Measurements from ENCODE around the gene RACGAP1.
A peak's percentile ranks its signal among the peaks of the same experiment; 100 is the strongest.

Gene RACGAP1

DNA sequence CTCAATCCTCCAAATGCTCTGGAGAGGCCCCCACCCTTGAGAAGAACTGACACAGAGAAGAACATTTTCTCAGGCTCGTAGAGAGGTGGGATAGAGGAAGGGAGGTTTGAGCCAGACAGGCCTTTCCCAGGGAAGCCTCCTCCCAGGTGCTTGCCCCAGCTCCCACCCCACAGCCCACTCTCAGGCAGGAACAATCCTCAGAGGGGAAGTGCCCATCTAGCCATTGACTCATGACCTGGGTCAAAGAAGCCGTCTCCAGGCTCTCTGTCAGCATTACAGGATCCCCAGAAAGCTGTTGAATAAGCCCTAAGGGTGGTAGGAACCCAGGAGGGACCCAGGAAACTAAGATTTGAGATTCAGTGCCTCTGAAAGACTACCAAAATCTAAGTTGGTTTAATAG is 48.7 kb downstream of the RACGAP1 start:
- Mint-ChIP-seq H3K36me3 (no peaks in the 10 kb centered on the region), H3K4me1 (ENCODE audit: low read depth) (no peaks in the 10 kb centered on the region), H3K27ac (no peak overlapping the region), H3K27me3 (no peaks in the 10 kb centered on the region), H3K9me3 (ENCODE audit: low read depth) (no peaks in the 10 kb centered on the region), H3K4me3 (no peak overlapping the region)

DNA sequence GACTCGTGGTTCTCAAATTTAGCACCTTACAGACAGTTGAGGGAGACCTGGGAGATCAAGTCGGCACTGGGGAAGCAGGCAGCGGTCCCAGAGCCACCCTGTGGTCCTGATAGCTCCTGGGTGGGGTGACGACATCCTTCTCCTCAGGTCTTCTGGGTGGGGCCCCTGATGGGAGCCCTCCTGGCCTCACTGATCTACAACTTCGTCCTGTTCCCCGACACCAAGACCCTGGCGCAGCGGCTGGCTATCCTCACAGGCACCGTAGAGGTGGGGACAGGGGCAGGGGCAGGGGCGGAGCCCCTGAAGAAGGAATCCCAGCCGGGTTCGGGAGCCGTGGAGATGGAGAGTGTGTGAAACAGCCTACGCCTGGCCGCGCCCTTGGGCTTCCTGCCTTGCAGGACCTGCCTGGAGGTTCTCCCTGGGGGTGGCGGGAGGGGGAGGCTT is 50.0 kb downstream of the RACGAP1 start:
- Mint-ChIP-seq H3K27ac (no peak overlapping the region), H3K9me3 (ENCODE audit: low read depth) (no peaks in the 10 kb centered on the region), H3K4me1 (ENCODE audit: low read depth) (no peaks in the 10 kb centered on the region), H3K4me3 (no peak overlapping the region), H3K27me3 (no peaks in the 10 kb centered on the region), H3K36me3 (no peaks in the 10 kb centered on the region)

DNA sequence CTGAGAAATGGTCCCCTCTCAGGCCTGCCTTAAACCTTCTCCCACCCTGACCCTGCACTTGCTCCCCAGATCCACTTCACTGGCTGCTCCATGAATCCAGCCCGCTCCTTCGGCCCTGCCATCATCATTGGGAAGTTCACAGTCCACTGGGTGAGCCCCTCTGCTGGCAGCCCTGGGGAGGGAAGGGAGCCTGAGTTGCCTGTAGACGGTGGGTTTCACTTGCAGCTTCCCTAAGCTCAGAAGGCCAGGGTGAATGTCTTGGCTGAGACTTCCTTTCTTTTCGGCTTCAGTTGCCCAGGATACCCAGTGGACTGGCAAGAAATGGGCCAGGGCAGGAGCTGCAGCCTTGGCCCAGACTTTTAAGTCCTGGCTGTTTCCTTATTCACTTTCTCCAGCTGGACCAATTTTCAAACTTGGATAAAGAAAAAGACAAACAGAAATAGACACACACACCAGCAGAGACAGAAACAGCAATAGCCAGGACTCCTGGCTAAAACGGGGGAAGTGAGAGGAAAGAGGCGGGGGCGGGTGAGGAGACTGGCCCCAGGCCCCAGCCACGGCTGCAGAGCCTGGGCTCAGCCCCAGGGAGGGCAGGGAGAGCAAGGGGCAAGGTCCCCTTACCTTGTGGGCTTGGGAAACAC is 50.5 kb downstream of the RACGAP1 start:
- Mint-ChIP-seq H3K36me3 (no peaks in the 10 kb centered on the region), H3K4me1 (ENCODE audit: low read depth) (no peaks in the 10 kb centered on the region), H3K4me3 (no peak overlapping the region), H3K27ac (no peak overlapping the region), H3K9me3 (ENCODE audit: low read depth) (no peaks in the 10 kb centered on the region), H3K27me3 (no peaks in the 10 kb centered on the region)

DNA sequence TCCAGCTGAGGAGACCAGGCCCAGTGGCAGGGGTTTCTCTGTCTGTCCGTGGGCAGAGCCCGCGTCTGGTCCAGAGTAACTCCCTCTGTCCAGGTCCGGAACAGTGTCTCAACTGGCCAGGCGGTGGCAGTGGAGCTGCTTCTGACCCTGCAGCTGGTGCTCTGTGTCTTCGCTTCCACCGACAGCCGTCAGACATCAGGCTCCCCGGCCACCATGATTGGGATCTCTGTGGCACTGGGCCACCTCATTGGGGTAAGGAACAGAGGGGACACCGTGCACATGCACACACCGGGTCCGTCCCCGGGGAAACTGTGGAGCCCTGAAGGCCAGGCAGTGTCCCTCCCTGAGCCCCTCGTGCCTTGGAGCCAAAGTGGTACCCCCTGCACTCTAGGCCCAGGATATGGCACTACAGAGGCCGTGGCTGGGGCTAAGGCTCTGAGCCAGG is 51.0 kb downstream of the RACGAP1 start:
- no peaks in the 10 kb centered on the region for H3K27me3 Mint-ChIP-seq
- H3K4me3 Mint-ChIP-seq: no peak overlapping the region
- H3K36me3 Mint-ChIP-seq: no peaks in the 10 kb centered on the region
- H3K4me1 Mint-ChIP-seq (ENCODE audit: low read depth): no peaks in the 10 kb centered on the region
- H3K9me3 Mint-ChIP-seq (ENCODE audit: low read depth): no peaks in the 10 kb centered on the region
- no peak overlapping the region for H3K27ac Mint-ChIP-seq

DNA sequence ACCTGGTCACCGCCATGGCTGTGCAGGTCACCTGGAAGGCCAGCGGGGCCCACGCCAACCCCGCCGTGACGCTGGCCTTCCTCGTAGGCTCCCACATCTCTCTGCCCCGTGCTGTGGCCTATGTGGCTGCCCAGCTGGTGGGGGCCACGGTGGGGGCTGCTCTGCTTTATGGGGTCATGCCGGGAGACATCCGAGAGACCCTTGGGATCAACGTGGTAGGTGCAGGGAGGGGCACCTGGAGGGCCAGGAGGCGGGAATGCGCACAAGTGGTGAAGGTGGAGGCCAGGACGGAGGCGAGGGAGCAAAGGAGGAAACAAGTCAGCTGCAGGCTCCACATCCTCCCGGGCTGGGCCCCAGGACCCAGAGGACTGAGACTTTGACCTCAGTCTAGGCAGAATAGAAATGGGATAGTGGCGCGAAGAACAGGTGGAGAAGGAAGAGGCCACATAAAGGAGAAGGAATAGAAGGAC is 51.9 kb downstream of the RACGAP1 start:
- Mint-ChIP-seq H3K4me3 (no peak overlapping the region), H3K27me3 (peaks cover 2% of the 10 kb centered on the region), H3K4me1 (ENCODE audit: low read depth) (no peaks in the 10 kb centered on the region), H3K36me3 (no peaks in the 10 kb centered on the region), H3K27ac (no peak overlapping the region), H3K9me3 (ENCODE audit: low read depth) (no peaks in the 10 kb centered on the region)

DNA sequence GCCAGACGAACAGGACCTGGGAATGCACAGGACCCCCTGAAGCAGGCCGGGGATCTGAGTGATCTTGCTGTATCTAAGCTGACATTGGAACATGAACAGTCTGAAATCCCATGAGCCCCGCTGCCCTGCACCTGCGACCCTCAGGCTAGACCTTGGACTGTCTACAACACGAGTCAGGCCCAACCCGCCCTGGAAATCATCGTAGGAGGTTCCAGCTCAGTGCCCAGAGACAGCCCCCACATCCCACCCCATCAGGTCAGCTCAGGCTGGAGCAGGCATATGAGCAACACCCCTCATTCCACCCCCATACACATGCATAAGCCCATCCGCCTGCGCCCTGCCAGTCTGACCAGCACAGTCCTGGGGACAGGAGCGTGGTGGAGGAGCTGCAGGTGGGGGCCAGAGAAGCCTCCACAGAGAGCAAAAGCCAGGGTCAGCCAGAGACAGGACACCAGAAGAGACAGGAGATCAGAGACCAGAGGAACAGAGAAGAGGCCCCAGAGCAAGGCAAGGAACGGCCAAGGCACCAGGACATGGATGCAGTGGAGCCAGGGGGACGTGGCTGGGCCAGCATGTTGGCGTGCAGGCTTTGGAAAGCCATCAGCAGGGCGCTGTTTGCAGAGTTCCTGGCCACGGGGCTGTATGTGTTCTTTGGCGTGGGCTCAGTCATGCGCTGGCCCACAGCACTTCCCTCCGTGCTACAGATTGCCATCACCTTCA is 52.5 kb downstream of the RACGAP1 start, which contains the start of gene AQP6:
TSS of gene AQP6 (plus strand) at position 307 of the 720 bp plus-strand sequence. CDS start at position 534, 227 bp downstream.
- Mint-ChIP-seq H3K36me3 (no peaks in the 10 kb centered on the region), H3K4me1 (ENCODE audit: low read depth) (no peaks in the 10 kb centered on the region), H3K27me3 (peaks cover 2% of the 10 kb centered on the region), H3K9me3 (ENCODE audit: low read depth) (no peaks in the 10 kb centered on the region), H3K4me3 (no peak within 1 kb of the TSS), H3K27ac (no peak within 1 kb of the TSS)

DNA sequence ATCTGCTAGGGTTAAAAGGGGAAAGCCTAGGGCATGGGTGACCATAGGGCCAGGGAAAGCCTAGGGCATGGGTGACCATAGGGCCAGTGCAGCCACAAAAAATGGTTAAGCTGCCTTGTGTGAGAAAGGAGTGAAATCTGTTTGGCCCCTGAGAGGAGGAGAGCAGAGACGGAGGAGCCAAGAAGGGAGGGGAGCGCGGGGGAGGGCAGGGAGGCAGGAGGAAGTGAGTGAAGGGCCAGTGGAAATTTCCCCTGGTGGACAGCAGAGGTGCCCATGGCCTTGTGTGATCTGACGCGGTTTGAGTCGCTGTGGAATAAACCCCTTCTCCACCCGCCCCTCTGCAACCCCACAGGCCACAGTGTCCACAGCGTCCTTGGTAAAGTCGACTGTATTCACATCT is 53.2 kb downstream of the RACGAP1 start:
- Mint-ChIP-seq H3K9me3 (ENCODE audit: low read depth) (no peaks in the 10 kb centered on the region), H3K36me3 (no peaks in the 10 kb centered on the region), H3K4me1 (ENCODE audit: low read depth) (no peaks in the 10 kb centered on the region), H3K27me3 (peaks cover 2% of the 10 kb centered on the region), H3K4me3 (no peak overlapping the region), H3K27ac (no peak overlapping the region)

DNA sequence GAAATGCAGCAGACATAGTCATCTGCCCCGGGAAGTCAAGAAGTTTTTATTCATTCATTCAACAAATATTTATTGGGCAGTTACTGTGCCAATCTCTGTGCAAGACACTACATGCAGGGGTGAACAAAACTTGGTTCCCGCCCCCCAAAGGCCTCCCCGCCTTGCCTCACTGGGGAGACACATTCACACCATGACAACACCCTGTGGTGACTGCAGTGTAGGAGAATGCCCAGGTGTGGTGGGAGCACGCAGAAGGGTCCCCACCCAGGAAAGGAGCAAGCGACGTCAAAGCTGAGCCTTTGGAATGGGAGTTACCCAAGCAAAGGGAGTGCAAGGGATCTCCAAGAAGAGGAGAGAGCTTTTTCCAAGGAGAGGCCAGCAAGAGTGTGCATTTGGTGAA is 54.2 kb downstream of the RACGAP1 start:
- H3K4me3 Mint-ChIP-seq: no peak overlapping the region
- peaks cover 1% of the 10 kb centered on the region for H3K4me1 Mint-ChIP-seq (ENCODE audit: low read depth)

DNA sequence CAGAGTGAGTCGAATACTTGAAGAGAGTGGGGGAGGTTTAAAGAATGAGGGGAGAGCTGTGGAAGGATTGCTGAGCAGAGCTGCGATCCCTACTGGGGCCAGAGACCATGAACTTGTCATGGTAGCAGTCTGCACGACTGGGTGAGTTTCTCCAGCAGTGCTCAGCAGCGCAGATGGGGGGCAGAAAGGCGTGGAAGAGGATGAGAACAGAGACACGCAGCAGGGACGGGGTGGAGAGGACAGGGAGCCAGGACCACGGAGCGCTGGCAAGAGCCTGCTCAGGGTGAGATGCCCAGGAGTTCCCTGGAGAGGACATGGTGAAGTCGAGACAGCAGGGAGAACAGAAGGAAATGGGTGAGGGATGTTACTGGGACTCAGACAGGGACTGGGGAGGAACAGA is 54.6 kb downstream of the RACGAP1 start:
- no peak overlapping the region for H3K27ac Mint-ChIP-seq
- H3K4me1 Mint-ChIP-seq (ENCODE audit: low read depth): peaks cover 1% of the 10 kb centered on the region
- peaks cover 2% of the 10 kb centered on the region for H3K27me3 Mint-ChIP-seq
- no peaks in the 10 kb centered on the region for H3K9me3 Mint-ChIP-seq (ENCODE audit: low read depth)
- no peak overlapping the region for H3K4me3 Mint-ChIP-seq
- H3K36me3 Mint-ChIP-seq: no peaks in the 10 kb centered on the region

More for the DNA sequence above, 54.2 kb downstream of the RACGAP1 start:
- Mint-ChIP-seq H3K36me3 (no peaks in the 10 kb centered on the region), H3K27ac (no peak overlapping the region), H3K27me3 (peaks cover 2% of the 10 kb centered on the region), H3K9me3 (ENCODE audit: low read depth) (no peaks in the 10 kb centered on the region)

DNA sequence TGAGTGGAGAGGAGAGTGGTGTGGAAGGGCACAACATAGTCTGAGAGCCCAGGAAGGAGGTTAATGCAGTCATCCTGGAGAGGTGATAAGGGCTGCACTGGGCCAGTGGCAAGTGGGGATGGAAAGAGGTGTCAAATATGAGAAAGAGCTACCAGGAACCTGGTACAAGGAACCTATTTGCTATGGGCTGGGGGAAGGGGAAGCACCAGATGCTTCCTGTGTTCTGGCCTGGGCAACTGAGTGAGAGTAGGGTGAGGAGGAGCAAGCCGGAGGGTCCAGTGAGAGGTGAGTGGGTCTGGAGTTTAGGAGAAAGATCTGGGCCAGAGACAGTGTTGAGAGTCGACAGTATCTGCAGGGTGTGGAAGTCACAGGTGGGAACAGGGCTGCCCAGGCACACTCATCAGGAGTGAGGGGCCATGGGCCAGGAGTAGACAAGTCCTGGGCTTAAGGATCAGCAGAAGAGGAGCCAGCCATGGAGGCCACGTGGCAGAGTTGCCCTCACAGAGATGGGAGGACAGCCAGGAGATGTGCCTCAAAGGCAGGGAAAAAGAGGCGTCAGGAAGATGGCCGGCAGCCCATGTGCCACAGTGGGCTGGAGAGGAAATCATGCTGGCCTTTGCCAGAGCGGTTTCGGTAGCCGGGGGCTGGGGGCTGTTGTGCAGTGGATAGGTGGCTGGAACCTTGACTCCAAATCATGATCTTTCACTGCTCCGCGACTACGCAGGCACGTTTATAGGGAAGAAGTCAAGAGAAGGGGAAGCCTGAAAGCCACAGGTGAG is 55.5 kb downstream of the RACGAP1 start:
- Mint-ChIP-seq H3K27me3 (peaks cover 4% of the 10 kb centered on the region), H3K4me1 (ENCODE audit: low read depth) (peaks cover 1% of the 10 kb centered on the region), H3K27ac (no peak overlapping the region), H3K9me3 (ENCODE audit: low read depth) (no peaks in the 10 kb centered on the region), H3K36me3 (no peaks in the 10 kb centered on the region), H3K4me3 (no peak overlapping the region)

DNA sequence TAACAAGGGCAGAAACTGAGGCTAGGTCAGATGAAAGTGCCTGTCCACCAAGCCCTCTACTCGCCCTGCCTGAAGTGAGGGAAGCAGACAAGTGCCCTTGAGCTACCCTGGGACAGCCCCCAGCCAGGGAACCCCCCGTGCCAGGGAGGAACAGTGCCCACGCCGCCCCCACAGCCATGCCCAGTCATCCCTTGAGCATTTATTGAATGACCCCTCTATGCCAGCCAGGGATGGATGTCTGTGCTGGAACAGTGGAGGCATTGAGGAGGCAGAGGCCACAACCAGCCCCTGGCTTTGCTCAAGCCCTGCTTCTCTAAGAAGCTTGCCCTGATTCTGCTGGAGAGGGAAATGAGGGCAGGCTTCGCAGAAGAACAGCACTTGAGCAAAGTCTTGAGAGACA is 56.3 kb downstream of the RACGAP1 start:
- Mint-ChIP-seq H3K4me1 (ENCODE audit: low read depth) (peaks cover 1% of the 10 kb centered on the region), H3K9me3 (ENCODE audit: low read depth) (no peaks in the 10 kb centered on the region), H3K27me3 (peaks cover 7% of the 10 kb centered on the region), H3K27ac (no peak overlapping the region), H3K36me3 (no peaks in the 10 kb centered on the region), H3K4me3 (no peak overlapping the region)

DNA sequence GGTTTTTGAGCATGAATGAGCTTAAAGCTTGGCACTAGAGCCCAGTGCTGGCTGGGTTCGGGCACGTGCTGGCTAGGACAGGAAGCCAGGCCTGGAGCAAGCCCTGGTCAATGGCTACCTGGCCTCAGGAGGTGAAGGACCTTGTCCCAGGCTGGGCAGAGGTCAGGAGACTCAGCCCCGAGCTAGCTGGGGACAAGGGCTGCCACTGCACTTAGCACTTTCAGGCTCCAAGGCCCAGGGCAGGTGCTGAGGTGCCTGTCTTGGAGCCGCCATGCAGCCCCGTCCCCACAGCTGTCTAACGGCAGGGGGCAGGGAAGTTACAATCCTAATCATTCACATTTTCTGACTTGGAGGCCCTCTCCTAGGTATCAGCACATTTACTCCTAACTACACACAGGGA is 56.8 kb downstream of the RACGAP1 start:
- Mint-ChIP-seq H3K27me3 (peaks cover 7% of the 10 kb centered on the region), H3K9me3 (ENCODE audit: low read depth) (no peaks in the 10 kb centered on the region), H3K4me1 (ENCODE audit: low read depth) (peaks cover 1% of the 10 kb centered on the region), H3K36me3 (no peaks in the 10 kb centered on the region), H3K4me3 (peak overlapping the region; percentile 32), H3K27ac (no peak overlapping the region)

DNA sequence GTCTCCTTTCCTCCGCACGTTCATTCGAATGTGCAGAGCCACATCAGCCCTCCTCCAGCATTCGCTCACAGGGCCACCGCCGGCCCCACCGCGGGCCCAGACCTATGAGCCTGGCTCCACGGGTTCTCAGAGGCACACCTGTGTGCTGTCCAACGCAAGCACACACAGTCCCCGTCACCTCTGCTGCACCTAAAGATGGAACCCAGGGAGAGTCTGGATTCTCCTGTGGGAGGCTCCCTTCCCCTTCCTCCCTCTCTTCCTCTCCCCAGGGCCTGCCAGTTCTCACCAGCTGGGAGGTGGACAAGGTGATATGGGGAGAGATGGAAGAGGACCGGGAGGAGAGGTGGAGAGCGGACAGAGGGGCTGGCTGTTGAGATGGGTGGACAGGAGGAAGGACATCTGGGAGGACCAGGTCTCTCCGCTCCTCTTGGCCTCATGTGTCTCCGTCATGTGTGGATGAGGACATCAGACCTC is 57.5 kb downstream of the RACGAP1 start:
- H3K27ac Mint-ChIP-seq: no peak overlapping the region
- H3K4me3 Mint-ChIP-seq: peak overlapping the region; percentile 72
- peaks cover 7% of the 10 kb centered on the region for H3K27me3 Mint-ChIP-seq
- no peaks in the 10 kb centered on the region for H3K9me3 Mint-ChIP-seq (ENCODE audit: low read depth)
- no peaks in the 10 kb centered on the region for H3K36me3 Mint-ChIP-seq
- H3K4me1 Mint-ChIP-seq (ENCODE audit: low read depth): peaks cover 1% of the 10 kb centered on the region

DNA sequence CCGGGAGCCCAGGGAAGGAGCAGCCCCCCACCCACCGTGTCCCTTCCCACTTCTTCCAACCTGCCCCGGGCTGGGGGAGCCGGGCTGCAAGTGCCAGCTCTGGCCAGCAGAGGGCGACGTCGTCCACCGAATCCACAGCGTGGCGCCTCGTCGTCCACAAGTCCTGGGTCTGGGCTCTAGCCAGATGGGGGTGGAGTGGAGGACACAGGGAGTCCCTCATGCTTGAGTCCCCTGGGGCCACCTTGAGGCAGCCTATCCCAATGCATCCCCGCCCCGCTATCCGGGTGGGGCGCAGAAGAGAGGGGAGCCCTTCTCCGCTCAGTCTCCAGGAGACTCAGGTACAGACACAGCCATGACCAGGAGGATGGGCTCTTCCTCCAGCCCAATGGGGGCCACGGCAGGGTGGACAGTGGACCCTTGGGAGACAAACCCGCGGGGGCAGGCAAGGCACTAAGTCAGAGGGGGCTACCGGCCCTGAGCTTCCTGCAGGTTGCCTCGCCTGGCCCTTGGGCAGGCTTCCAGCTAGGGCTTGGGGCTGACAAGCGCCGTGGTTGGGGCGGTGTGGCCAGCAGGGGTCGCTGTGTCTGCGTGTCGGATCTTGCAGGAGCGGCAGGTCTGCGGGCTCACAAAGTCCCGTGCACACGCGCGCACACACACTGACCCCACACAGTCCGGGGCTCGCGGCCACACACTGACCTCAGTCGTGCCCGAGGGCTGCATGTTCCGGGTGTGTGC is 58.1 kb downstream of the RACGAP1 start:
- Mint-ChIP-seq H3K27ac (no peak overlapping the region), H3K9me3 (ENCODE audit: low read depth) (no peaks in the 10 kb centered on the region), H3K36me3 (no peaks in the 10 kb centered on the region), H3K4me3 (peak overlapping the region; percentile 72), H3K4me1 (ENCODE audit: low read depth) (peaks cover 3% of the 10 kb centered on the region), H3K27me3 (peaks cover 10% of the 10 kb centered on the region)
